Mesothelial cell of epicardium (in vitro differentiated cells): ENCODE results near the gene ALOXE3. TPM values are rescaled to one million over a fixed set of nuclear protein-coding genes. Genes with fewer than 3 reads are reported as not detected.

ENCODE experiments used
- DNase-seq, 2 experiments: peaks; one replicate each; pipeline ENCODE4 v3.0.0; 2021; ENCODE audit warnings: low spot score in 2 of 2; ENCODE audit not compliant: unreplicated experiment in 2 of 2
- H3K27ac Mint-ChIP-seq: 2 replicates; pipeline ENCODE4 v1.8.0; 2021; ENCODE audit warnings: mixed read lengths
- H3K27me3 Mint-ChIP-seq: 2 replicates; pipeline ENCODE4 v1.8.0; 2021; ENCODE audit warnings: low read depth, mixed read lengths
- H3K36me3 Mint-ChIP-seq: 2 replicates; pipeline ENCODE4 v1.8.0; 2021; ENCODE audit warnings: mixed read lengths
- H3K4me1 Mint-ChIP-seq: 2 replicates; pipeline ENCODE4 v1.8.0; 2021; ENCODE audit warnings: mixed read lengths
- H3K4me3 Mint-ChIP-seq: 2 replicates; pipeline ENCODE4 v1.8.0; 2021; ENCODE audit warnings: mild to moderate bottlenecking, moderate library complexity, mixed read lengths
- H3K9me3 Mint-ChIP-seq: 2 replicates; pipeline ENCODE4 v1.8.0; 2021; ENCODE audit warnings: mixed read lengths
- CTCF ChIP-seq: fragments of 200-600 bp; sonication (generic); IDR thresholded peaks from one replicate; pipeline ENCODE4 v1.5.0; 2021; ENCODE audit warnings: antibody characterized with exemption; ENCODE audit not compliant: unreplicated experiment
- total RNA-seq: library from RNA; stranded (reverse); gene quantifications from 3 replicates; pipeline ENCODE4 v1.2.1, GENCODE V29; 2021

The ALOXE3 gene
- total RNA-seq, 1 donor from 2014 or later = 0.09 TPM

GRCh38 chr17:8141045-8141444 is 22.7 kb upstream of the ALOXE3 start:
- Mint-ChIP-seq H3K36me3 (peaks cover 24% of the 10 kb centered on the region), H3K27ac (peak overlapping the region; percentile 21), H3K9me3 (no peaks in the 10 kb centered on the region), H3K27me3 (no peaks in the 10 kb centered on the region), H3K4me1 (no peaks in the 10 kb centered on the region), H3K4me3 (no peak overlapping the region)
- DNase-seq = no peak
- no peak for TF ChIP-seq CTCF

- Mint-ChIP-seq H3K36me3 (peaks cover 21% of the 10 kb centered on the region), H3K27ac (no peak overlapping the region), H3K4me3 (no peak overlapping the region), H3K4me1 (no peaks in the 10 kb centered on the region), H3K9me3 (no peaks in the 10 kb centered on the region), H3K27me3 (no peaks in the 10 kb centered on the region)
- TF ChIP-seq CTCF = no peak
- no peak for DNase-seq
Measured at GRCh38 chr17:8140065-8141029, 22.0 kb upstream of the ALOXE3 start.

- no peaks in the 10 kb centered on the region for H3K4me1 Mint-ChIP-seq
- TF ChIP-seq CTCF = peak; percentile 92
Measured at GRCh38 chr17:8138672-8139371, 20.5 kb upstream of the ALOXE3 start.

GRCh38 chr17:8138374-8138671 is 20.0 kb upstream of the ALOXE3 start:
- peaks cover 16% of the 10 kb centered on the region for H3K36me3 Mint-ChIP-seq

More at GRCh38 chr17:8138672-8139371, 20.5 kb upstream of the ALOXE3 start:
- DNase-seq = peak; percentile 93 to 100
- Mint-ChIP-seq H3K9me3 (no peaks in the 10 kb centered on the region), H3K36me3 (peaks cover 19% of the 10 kb centered on the region), H3K27ac (no peak overlapping the region), H3K27me3 (no peaks in the 10 kb centered on the region), H3K4me3 (no peak overlapping the region)

More at GRCh38 chr17:8138374-8138671, 20.0 kb upstream of the ALOXE3 start:
- Mint-ChIP-seq H3K27ac (no peak overlapping the region), H3K27me3 (no peaks in the 10 kb centered on the region), H3K4me1 (no peaks in the 10 kb centered on the region), H3K4me3 (no peak overlapping the region), H3K9me3 (no peaks in the 10 kb centered on the region)
- DNase-seq = no peak
- TF ChIP-seq CTCF = no peak
